ENCODE measurements around the gene FRY.
A peak's percentile ranks its signal among the peaks of the same experiment; 100 is the strongest.

DNA sequence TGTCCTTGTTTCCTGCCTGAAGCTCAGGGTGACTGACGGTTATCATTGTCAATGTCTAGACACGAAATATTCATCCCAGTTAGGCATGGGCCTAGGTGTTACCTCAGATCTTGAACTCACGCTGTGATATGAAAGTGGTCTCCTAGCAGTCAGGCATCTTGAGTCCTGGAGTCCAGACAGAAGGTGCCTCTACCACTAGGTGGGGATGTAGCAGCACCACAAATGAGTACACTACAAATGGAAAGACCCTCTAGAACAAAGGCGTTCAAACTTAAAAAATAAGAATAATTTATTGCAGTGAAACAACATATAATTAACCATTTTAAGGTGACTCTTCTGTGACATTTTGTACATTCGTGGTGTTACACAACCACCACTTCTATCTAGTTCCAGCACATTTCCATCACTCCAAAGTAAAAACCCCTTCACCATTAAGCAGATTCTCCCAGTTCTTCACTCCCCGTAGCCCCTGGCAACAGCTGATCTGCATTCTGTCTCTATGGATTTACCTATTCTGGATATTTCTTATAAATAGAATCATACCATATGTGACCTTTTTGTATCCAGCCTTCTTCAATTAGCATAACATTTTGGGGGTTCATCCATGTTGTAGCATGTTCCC lies 11.9 kb upstream of the FRY start:
- TF ChIP-seq, protein P1, sequence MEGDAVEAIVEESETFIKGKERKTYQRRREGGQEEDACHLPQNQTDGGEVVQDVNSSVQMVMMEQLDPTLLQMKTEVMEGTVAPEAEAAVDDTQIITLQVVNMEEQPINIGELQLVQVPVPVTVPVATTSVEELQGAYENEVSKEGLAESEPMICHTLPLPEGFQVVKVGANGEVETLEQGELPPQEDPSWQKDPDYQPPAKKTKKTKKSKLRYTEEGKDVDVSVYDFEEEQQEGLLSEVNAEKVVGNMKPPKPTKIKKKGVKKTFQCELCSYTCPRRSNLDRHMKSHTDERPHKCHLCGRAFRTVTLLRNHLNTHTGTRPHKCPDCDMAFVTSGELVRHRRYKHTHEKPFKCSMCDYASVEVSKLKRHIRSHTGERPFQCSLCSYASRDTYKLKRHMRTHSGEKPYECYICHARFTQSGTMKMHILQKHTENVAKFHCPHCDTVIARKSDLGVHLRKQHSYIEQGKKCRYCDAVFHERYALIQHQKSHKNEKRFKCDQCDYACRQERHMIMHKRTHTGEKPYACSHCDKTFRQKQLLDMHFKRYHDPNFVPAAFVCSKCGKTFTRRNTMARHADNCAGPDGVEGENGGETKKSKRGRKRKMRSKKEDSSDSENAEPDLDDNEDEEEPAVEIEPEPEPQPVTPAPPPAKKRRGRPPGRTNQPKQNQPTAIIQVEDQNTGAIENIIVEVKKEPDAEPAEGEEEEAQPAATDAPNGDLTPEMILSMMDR (IDR thresholded peaks at IDR 0.05), result peak; percentile 61 to 71 (median 66)
- no peak for TF ChIP-seq POLR2A (IDR thresholded peaks at IDR 0.05)

Data from uterus (tissue), 2 donors.